RWPE2 (cell line): ENCODE measurements around the gene LRRC26.

Source experiments
- ATAC-seq: fragments of 200-7000 bp; cut with Tn5 transposase; 3 replicates; pipeline ENCODE4 v1.9.1; 2021; ENCODE audit warnings: low read depth
- DNase-seq: peaks from one replicate; pipeline ENCODE4 v3.0.0-alpha.2; 2020; ENCODE audit warnings: low spot score
- H3K27ac ChIP-seq: fragments of 450-650 bp; 2 replicates; pipeline ENCODE4 v1.5.1; 2017; ENCODE audit warnings: mild to moderate bottlenecking; ENCODE audit not compliant: poor library complexity, severe bottlenecking
- H3K27me3 ChIP-seq: fragments of 250-450 bp; sonication (Bioruptor Pico); 2 replicates; pipeline ENCODE4 v1.5.1; 2021; ENCODE audit warnings: mild to moderate bottlenecking, moderate library complexity; ENCODE audit not compliant: insufficient read depth, poor library complexity, severe bottlenecking
- H3K36me3 ChIP-seq: fragments of 250-450 bp; sonication (Bioruptor Pico); 2 replicates; pipeline ENCODE4 v1.5.1; 2020; ENCODE audit warnings: low read depth, mild to moderate bottlenecking, moderate library complexity
- H3K4me1 ChIP-seq: fragments of 250-450 bp; sonication (Bioruptor Pico); 2 replicates; pipeline ENCODE4 v1.5.1; 2021; ENCODE audit warnings: mild to moderate bottlenecking, moderate library complexity; ENCODE audit not compliant: insufficient read depth, poor library complexity, severe bottlenecking
- H3K4me3 ChIP-seq: fragments of 250-450 bp; sonication (Bioruptor Pico); 2 replicates; pipeline ENCODE4 v1.5.1; 2021; ENCODE audit warnings: mild to moderate bottlenecking, moderate library complexity; ENCODE audit not compliant: severe bottlenecking
- H3K9me3 ChIP-seq: fragments of 250-450 bp; sonication (Bioruptor Pico); 2 replicates; pipeline ENCODE4 v1.5.1; 2021; ENCODE audit warnings: mild to moderate bottlenecking, moderate library complexity; ENCODE audit not compliant: severe bottlenecking
- CTCF ChIP-seq: fragments of 450-650 bp; IDR thresholded peaks from one replicate; pipeline ENCODE4 v1.5.1; 2017; ENCODE audit warnings: mild to moderate bottlenecking, moderate library complexity; ENCODE audit not compliant: poor library complexity, severe bottlenecking

Gene LRRC26

DNA sequence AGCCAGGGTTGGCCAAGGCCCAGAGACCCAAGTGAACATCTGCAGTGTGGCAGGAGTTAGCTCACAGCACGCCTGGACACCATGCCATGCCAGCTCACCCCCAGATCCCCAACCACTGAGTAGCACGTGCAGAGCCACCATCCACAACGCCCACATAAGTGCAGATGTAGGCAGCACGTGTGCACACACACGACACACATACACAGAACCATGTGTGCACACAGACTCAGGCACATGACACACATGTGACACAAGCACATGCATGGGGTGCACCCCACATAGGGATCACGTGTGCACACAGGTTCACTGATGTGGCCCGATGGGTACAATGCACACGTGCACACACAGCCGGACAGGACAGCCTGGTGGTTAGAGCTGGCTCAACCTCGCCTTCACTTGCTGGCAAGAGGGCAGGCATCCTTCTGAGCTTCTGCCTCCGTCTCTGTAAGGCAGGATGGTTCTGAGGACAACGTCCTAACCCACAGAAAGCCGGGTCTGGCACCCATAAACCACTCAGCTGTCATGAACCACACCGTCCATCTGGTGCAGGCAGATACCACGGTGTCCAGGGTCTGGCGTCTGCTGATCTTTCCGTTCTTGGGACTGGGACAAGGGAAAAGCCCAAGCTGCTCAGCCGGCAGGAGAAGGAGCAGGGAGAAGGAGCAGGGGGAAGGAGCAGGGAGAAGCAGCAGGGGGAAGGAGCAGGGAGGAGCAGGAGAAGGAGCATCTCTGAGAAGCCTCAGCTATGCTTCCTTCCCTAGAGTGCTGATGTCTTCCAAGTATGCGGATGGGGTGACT lies 12.0 kb downstream of the LRRC26 start:
- no peak for ATAC-seq
- Histone ChIP-seq H3K4me3 (no peak overlapping the region), H3K27ac (no peak overlapping the region), H3K9me3 (no peaks in the 10 kb centered on the region), H3K27me3 (peaks cover 41% of the 10 kb centered on the region), H3K4me1 (no peaks in the 10 kb centered on the region), H3K36me3 (no peaks in the 10 kb centered on the region)
- no peak for TF ChIP-seq CTCF
- no peak for DNase-seq

- Histone ChIP-seq H3K4me1 (no peaks in the 10 kb centered on the region), H3K27ac (no peak overlapping the region), H3K27me3 (peaks cover 30% of the 10 kb centered on the region), H3K9me3 (no peaks in the 10 kb centered on the region), H3K4me3 (peak overlapping the region; percentile 5), H3K36me3 (no peaks in the 10 kb centered on the region)
- peak; percentile 46 for ATAC-seq
- no peak for DNase-seq
- no peak for TF ChIP-seq CTCF
Observed at GRCh38 chr9:137156567-137157375, 13.1 kb downstream of the LRRC26 start.

- DNase-seq, result no peak
- H3K4me3 ChIP-seq, result no peak overlapping the region
- no peak overlapping the region for H3K27ac ChIP-seq
- H3K4me1 ChIP-seq, result no peaks in the 10 kb centered on the region
- no peak for ATAC-seq
- no peaks in the 10 kb centered on the region for H3K36me3 ChIP-seq
- no peak for TF ChIP-seq CTCF
- H3K27me3 ChIP-seq, result peaks cover 5% of the 10 kb centered on the region
- H3K9me3 ChIP-seq, result no peaks in the 10 kb centered on the region
Observed at GRCh38 chr9:137152844-137153405, 16.9 kb downstream of the LRRC26 start.

- no peak for DNase-seq
Observed at GRCh38 chr9:137150617-137151457, 19.0 kb downstream of the LRRC26 start.

More at GRCh38 chr9:137150617-137151457, 19.0 kb downstream of the LRRC26 start:
- Histone ChIP-seq H3K9me3 (no peaks in the 10 kb centered on the region), H3K4me1 (no peaks in the 10 kb centered on the region), H3K27ac (no peak overlapping the region), H3K4me3 (no peak overlapping the region), H3K36me3 (no peaks in the 10 kb centered on the region), H3K27me3 (peaks cover 8% of the 10 kb centered on the region)
- ATAC-seq, result peak; percentile 56
- no peak for TF ChIP-seq CTCF
